HCT116 (cell line): Measurements from ENCODE around the gene HHIPL1. TPM values are rescaled to one million over a fixed set of nuclear protein-coding genes. Genes with fewer than 3 reads are reported as not detected.

Source experiments
- ATAC-seq: fragments of 200-7000 bp; cut with Tn5 transposase; 2 replicates; pipeline ENCODE4 v1.9.1; 2020; ENCODE audit warnings: mild to moderate bottlenecking, moderate library complexity
- BruUV-seq: library from RNA; stranded (reverse); fragments of 400-500 nt; replicated peaks from 2 replicates; lab custom pipeline; 2021; lab: Mats Ljungman, UMichigan
- CTCF ChIA-PET: fragments of 300-600 bp; sonication (Branson Sonifier 250); formaldehyde crosslinking; loops from one replicate; lab custom pipeline; 2021; ENCODE audit warnings: antibody characterized with exemption; lab: Charles Lee
- POLR2A ChIA-PET: fragments of 300-600, 350-600 bp; sonication (Branson Sonifier 250); formaldehyde crosslinking; loops from one replicate; lab custom pipeline; 2021; ENCODE audit warnings: antibody characterized with exemption; lab: Charles Lee
- RAD21 ChIA-PET, 2 experiments: fragments of 300-600 bp; sonication (Branson Sonifier 250); formaldehyde crosslinking; loops; one replicate each; lab custom pipeline; 2023; ENCODE audit warnings: low total read pairs in 2 of 2; ENCODE audit not compliant: uncharacterized antibody in 2 of 2, unreplicated experiment in 2 of 2, low non-redundant PET in 1 of 2; lab: Charles Lee
- DNase-seq: peaks from one replicate; pipeline ENCODE4 v3.0.0-alpha.2; 2010; ENCODE audit warnings: low read depth, low spot score
- H2AFZ ChIP-seq: fragments of 200-600 bp; shearing (Covaris generic), sonication (generic); 2 replicates; pipeline ENCODE4 v1.6.1; 2017; ENCODE audit warnings: low read depth, mixed run types, mixed read lengths, antibody characterized with exemption, low read length; ENCODE audit not compliant: poor library complexity, severe bottlenecking
- H3K27ac ChIP-seq: 2 replicates; pipeline ENCODE4 v1.5.1; 2012; ENCODE audit warnings: low read depth, low read length
- H3K27me3 ChIP-seq: fragments of 200-600 bp; sonication (generic); 2 replicates; pipeline ENCODE4 v1.6.1; 2016; ENCODE audit warnings: mixed run types, low read length, mixed read lengths; ENCODE audit not compliant: insufficient read depth
- H3K36me3 ChIP-seq, 2 experiments: fragments of 200-500 bp in 1 of 2; fragments of 200-600 bp in 1 of 2; sonication (Bioruptor generic) in 1 of 2; sonication (generic) in 1 of 2; 2 replicates each; pipeline versions ENCODE4 v1.5.1 to v1.6.1; 2014 to 2016; ENCODE audit warnings: low read length in 2 of 2, inconsistent platforms in 1 of 2, mixed read lengths in 1 of 2, mixed run types in 1 of 2; ENCODE audit not compliant: insufficient read depth in 2 of 2, control insufficient read depth in 1 of 2
- H3K4me1 ChIP-seq, 2 experiments: fragments of 200-600 bp in 1 of 2; sonication (generic) in 1 of 2; 2 replicates each; pipeline versions ENCODE4 v1.5.1 to v1.6.1; 2012 to 2017; ENCODE audit warnings: low read length in 2 of 2, inconsistent platforms in 1 of 2, mild to moderate bottlenecking in 1 of 2, mixed read lengths in 1 of 2, mixed run types in 1 of 2, moderate library complexity in 1 of 2; ENCODE audit not compliant: insufficient read depth in 2 of 2, control insufficient read depth in 1 of 2
- H3K4me2 ChIP-seq: fragments of 200-600 bp; sonication (generic); 2 replicates; pipeline ENCODE4 v1.6.1; 2017; ENCODE audit warnings: mixed run types, low read length, mixed read lengths
- H3K4me3 ChIP-seq, 2 experiments: fragments of 200-600 bp in 1 of 2; sonication (generic) in 1 of 2; replicated peaks in 1 of 2; 2 replicates each; pipeline ENCODE4 v1.5.1; 2011 to 2016; ENCODE audit warnings: low read length in 2 of 2, control low read depth in 1 of 2, low read depth in 1 of 2, mild to moderate bottlenecking in 1 of 2, mixed read lengths in 1 of 2, mixed run types in 1 of 2
- H3K79me2 ChIP-seq: fragments of 200-600 bp; sonication (generic); 2 replicates; pipeline ENCODE4 v1.6.1; 2017; ENCODE audit warnings: mild to moderate bottlenecking, mixed run types, low read length, moderate library complexity, mixed read lengths; ENCODE audit not compliant: insufficient read depth
- H3K9ac ChIP-seq: fragments of 200-600 bp; sonication (generic); 2 replicates; pipeline ENCODE4 v1.6.1; 2016; ENCODE audit warnings: low read length, mixed read lengths
- H3K9me2 ChIP-seq: fragments of 200-600 bp; sonication (generic), shearing (Covaris generic); 2 replicates; pipeline ENCODE4 v1.6.1; 2017; ENCODE audit warnings: mixed run types, mild to moderate bottlenecking, moderate library complexity; ENCODE audit not compliant: insufficient read depth
- H3K9me3 ChIP-seq, 2 experiments: fragments of 200-500 bp in 1 of 2; fragments of 200-600 bp in 1 of 2; sonication (Bioruptor generic) in 1 of 2; sonication (generic) in 1 of 2; 2 replicates each; pipeline ENCODE4 v1.6.1; 2014 to 2017; ENCODE audit warnings: low read length in 2 of 2, mixed read lengths in 2 of 2, inconsistent platforms in 1 of 2, low read depth in 1 of 2, mild to moderate bottlenecking in 1 of 2, mixed run types in 1 of 2, moderate library complexity in 1 of 2; ENCODE audit not compliant: control insufficient read depth in 1 of 2, insufficient read depth in 1 of 2
- H4K20me1 ChIP-seq: fragments of 200-600 bp; sonication (generic), shearing (Covaris generic); 2 replicates; pipeline ENCODE4 v1.6.1; 2017; ENCODE audit warnings: mixed run types, mild to moderate bottlenecking, moderate library complexity; ENCODE audit not compliant: insufficient read depth
- CTCF ChIP-seq, 3 experiments: fragments of 200-600 bp in 1 of 3; sonication (generic) in 1 of 3; IDR thresholded peaks in 2 of 3; conservative IDR thresholded peaks in 1 of 3; 2 replicates each; pipeline ENCODE4 v1.5.1; 2012 to 2017; ENCODE audit warnings: low read depth in 2 of 3, low read length in 2 of 3, antibody characterized with exemption in 1 of 3, borderline replicate concordance in 1 of 3, control low read depth in 1 of 3, mild to moderate bottlenecking in 1 of 3, mixed read lengths in 1 of 3, mixed run types in 1 of 3, moderate library complexity in 1 of 3; ENCODE audit not compliant: insufficient read depth in 1 of 3
- EGR1 ChIP-seq: IDR thresholded peaks from 2 replicates; pipeline ENCODE4 v1.6.1; 2012; ENCODE audit warnings: low read depth
- EZH2 ChIP-seq: fragments of 200-600 bp; sonication (generic); IDR thresholded peaks from 2 replicates; pipeline ENCODE4 v1.6.1; 2017; ENCODE audit warnings: antibody characterized with exemption, mixed run types
- MAX ChIP-seq: IDR thresholded peaks from 2 replicates; pipeline ENCODE4 v1.6.1; 2012
- REST ChIP-seq: IDR thresholded peaks from 2 replicates; pipeline ENCODE4 v1.6.1; 2012; ENCODE audit warnings: low read depth
- SRF ChIP-seq: IDR thresholded peaks from 2 replicates; pipeline ENCODE4 v1.6.1; 2012; ENCODE audit warnings: low read depth
- intact Hi-C: fragments of 100-400 bp; cut with micrococcal nuclease; formaldehyde crosslinking; loops from 2 replicates; pipeline ENCODE4 v1.10.0; 2022
- total RNA-seq: library from RNA; stranded (reverse); gene quantifications from one replicate; pipeline ENCODE4 v1.2.1, GENCODE V29; 2021; ENCODE audit not compliant: unreplicated experiment

Gene HHIPL1
- total RNA-seq, 1 experiment from 2014 or later, result not detected

- Histone ChIP-seq H3K36me3 (no peaks in the 10 kb centered on the region), H3K9ac (no peak overlapping the region), H3K4me3 (no peak overlapping the region), H2AFZ (no peak overlapping the region), H3K79me2 (no peaks in the 10 kb centered on the region), H3K27ac (no peak overlapping the region), H3K27me3 (no peaks in the 10 kb centered on the region), H4K20me1 (no peaks in the 10 kb centered on the region), H3K9me2 (no peaks in the 10 kb centered on the region), H3K9me3 (no peaks in the 10 kb centered on the region), H3K4me2 (no peak overlapping the region), H3K4me1 (no peaks in the 10 kb centered on the region)
- RAD21 ChIA-PET, result no interaction called here
- BruUV-seq, result no TSS peak
- CTCF ChIA-PET, result no interaction called here
- TF ChIP-seq CTCF (IDR thresholded peaks at IDR 0.05 in 2 of 3, conservative IDR thresholded peaks at IDR 0.05 in 1 of 3; ENCODE audit: borderline replicate concordance in 1 of 3, insufficient read depth in 1 of 3, low read depth in 2 of 3, low read length in 2 of 3) (no peak), MAX (no peak), SRF (no peak), EGR1 (no peak), REST (no peak), EZH2 (no peak)
- no peak for ATAC-seq
- POLR2A ChIA-PET, result no interaction called here
- no peak for DNase-seq
- intact Hi-C loops, result no loop called here
These were observed 73.3 kb downstream of the HHIPL1 start for GRCh38 chr14:99718031-99718810.
